Activated naive CD8-positive, alpha-beta T cell treated with anti-CD3 and anti-CD28 coated beads for 36 hours (primary cell): Measurements from ENCODE around the gene TSHZ1. TPM values are rescaled to one million over a fixed set of nuclear protein-coding genes. Genes with fewer than 3 reads are reported as not detected.
A peak's percentile ranks its signal among the peaks of the same experiment; 100 is the strongest.

Experiments
- DNase-seq: peaks from one replicate; pipeline ENCODE4 v3.0.0; 2021
- H3K27ac Mint-ChIP-seq: one replicate; pipeline ENCODE4 v1.8.0; 2022; ENCODE audit warnings: mild to moderate bottlenecking, moderate library complexity, mixed read lengths
- H3K27me3 Mint-ChIP-seq: one replicate; pipeline ENCODE4 v1.8.0; 2022; ENCODE audit warnings: mild to moderate bottlenecking, mixed read lengths
- H3K36me3 Mint-ChIP-seq: one replicate; pipeline ENCODE4 v1.8.0; 2021; ENCODE audit warnings: mild to moderate bottlenecking, mixed read lengths
- H3K4me1 Mint-ChIP-seq: one replicate; pipeline ENCODE4 v1.8.0; 2021; ENCODE audit warnings: mixed read lengths
- H3K4me3 Mint-ChIP-seq: one replicate; pipeline ENCODE4 v1.8.0; 2022; ENCODE audit warnings: mild to moderate bottlenecking, moderate library complexity, mixed read lengths
- H3K9me3 Mint-ChIP-seq: one replicate; pipeline ENCODE4 v1.8.0; 2022; ENCODE audit warnings: mixed read lengths
- total RNA-seq, 2 experiments: library from RNA; stranded (reverse); gene quantifications; one replicate each; pipeline ENCODE4 v1.2.3, GENCODE V29; 2021

TSHZ1 gene
- total RNA-seq, 2 experiments from 2014 or later: 11.2 to 11.4 TPM

DNA sequence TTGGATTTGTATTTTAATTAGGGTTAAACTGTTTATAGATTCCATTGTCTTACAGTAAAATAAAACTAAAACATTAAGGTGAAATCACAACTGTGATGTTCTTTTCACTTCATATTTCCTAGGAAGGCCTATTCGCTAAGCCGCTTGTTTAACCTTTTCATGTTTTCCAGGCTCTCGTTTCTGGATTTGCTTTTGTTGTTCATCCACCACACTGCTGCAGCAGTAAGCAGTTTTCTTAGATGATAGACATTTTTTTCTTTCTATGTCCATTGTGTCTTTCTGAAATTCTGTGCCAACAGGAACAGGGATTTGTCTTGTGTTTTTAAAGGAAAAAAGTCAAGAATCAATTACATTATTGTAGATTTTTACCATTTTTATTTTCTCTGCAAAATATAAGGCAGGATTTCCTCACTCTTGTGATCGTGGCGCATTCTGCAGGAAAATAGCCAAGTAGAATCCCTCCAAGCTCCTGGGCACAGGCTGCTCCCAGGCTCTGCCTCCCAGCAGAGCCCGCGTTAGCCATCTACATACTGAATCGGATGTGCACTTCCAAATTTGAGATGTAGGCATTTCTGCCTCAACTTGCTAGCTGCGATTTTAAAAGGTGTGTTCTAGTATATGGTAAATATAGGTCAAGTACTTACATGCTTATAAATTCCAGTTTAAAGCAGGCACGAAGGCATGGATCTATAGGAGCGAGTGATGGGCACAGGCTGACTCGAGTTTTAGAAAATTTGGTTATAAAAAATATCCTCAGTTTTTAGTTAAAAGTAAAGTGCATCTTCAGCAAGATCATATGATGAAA is 10.2 kb downstream of the TSHZ1 start:
- no peak for DNase-seq
- Mint-ChIP-seq H3K36me3 (peaks cover 2% of the 10 kb centered on the region), H3K27me3 (no peaks in the 10 kb centered on the region), H3K27ac (no peak overlapping the region), H3K9me3 (no peaks in the 10 kb centered on the region), H3K4me3 (no peak overlapping the region), H3K4me1 (peaks cover 52% of the 10 kb centered on the region)

DNA sequence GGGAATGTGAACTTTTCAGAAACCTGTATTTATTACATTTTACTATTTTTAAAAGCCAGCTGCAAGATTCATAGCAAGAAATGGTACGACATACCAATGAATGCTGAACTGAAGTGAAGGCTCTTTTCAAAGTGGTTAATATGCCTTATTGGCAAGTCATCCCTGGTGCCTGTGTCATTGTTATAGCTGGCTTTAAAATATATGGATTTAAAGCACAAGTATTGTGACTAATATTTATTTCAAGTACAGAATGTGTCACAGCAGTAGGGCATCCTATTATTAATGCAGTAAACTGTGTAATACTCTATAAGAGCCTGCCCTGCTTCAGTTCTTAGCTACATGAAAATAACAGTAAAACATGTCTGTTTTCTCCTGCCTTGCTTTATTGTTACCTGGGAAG is 10.8 kb downstream of the TSHZ1 start:
- Mint-ChIP-seq H3K9me3 (no peaks in the 10 kb centered on the region), H3K4me3 (no peak overlapping the region), H3K36me3 (peaks cover 2% of the 10 kb centered on the region), H3K4me1 (peaks cover 52% of the 10 kb centered on the region), H3K27ac (no peak overlapping the region), H3K27me3 (no peaks in the 10 kb centered on the region)
- DNase-seq: no peak

DNA sequence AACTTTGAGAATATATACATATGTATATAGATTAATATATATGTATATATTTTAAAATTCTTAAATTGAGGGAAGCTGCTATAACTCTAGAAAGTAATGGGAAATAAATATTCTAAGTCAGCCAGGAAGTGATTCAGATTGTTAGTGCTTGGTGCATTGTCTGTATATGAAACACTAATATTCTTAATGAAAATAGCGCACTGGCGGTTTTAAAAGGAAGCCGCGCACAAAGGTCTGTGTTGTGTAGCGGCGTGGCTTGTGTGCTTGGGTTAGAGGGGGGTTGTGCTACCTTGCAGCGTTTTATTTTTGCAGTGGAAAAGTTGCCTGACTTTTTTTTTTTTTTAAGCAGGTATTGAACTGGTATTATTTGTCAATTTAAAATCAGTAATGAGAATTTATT is 11.3 kb downstream of the TSHZ1 start:
- peaks cover 52% of the 10 kb centered on the region for H3K4me1 Mint-ChIP-seq
- H3K27me3 Mint-ChIP-seq: no peaks in the 10 kb centered on the region
- DNase-seq: no peak
- H3K9me3 Mint-ChIP-seq: no peaks in the 10 kb centered on the region
- H3K4me3 Mint-ChIP-seq: no peak overlapping the region
- no peak overlapping the region for H3K27ac Mint-ChIP-seq
- no peaks in the 10 kb centered on the region for H3K36me3 Mint-ChIP-seq

DNA sequence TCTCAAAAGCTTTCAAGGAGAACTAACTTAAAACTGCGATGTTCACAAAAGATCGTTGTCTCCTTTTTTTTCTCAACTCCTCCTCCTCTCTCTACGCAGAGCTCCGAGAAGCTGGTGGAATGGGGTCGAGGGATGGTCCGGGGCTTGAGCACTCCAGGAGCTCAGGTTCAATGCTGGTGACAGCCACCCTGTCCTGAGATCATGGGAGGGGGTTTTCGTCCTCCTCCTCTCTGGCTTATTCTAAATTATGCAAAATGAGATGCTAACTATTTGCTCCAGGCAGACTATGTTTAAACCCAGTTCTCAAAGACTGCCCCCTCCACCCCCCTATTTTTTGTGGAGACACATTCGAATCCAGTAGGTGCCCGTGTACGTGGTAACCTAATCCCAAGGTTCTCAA is 11.8 kb downstream of the TSHZ1 start:
- no peak for DNase-seq
- Mint-ChIP-seq H3K27ac (no peak overlapping the region), H3K4me1 (peaks cover 53% of the 10 kb centered on the region), H3K9me3 (no peaks in the 10 kb centered on the region), H3K36me3 (no peaks in the 10 kb centered on the region), H3K4me3 (no peak overlapping the region), H3K27me3 (no peaks in the 10 kb centered on the region)

DNA sequence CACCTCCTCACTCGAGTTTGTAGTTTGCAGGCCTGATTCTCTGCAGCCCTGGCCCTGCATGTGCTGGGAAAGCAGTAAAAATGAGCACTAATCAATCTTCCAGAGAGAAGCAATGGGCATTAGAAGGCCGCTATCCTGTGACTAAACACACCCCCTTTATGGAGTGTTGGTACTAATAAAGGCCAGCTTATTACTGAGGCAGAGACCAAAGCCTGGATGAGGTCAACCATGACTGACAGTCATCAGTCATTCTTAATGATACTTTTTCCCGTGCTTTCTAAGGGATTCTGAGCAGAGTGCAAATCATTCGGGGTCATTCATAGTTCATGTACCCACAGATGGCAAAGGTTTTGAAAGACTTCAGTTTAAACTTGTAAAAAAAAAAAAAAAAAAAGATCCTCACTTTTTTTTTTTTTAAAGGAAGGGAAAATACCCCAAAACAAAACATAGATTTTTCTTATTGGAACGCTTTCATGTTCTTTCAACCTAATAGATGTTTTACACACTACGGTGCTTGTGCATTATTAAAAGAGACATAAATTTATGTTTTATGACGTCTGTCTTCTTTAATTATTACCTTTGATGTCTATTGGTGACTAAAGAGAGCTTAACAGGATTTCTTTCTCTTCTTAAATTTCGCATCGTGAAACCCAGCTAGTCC is 13.2 kb downstream of the TSHZ1 start:
- Mint-ChIP-seq H3K27me3 (no peaks in the 10 kb centered on the region), H3K27ac (no peak overlapping the region), H3K4me3 (no peak overlapping the region), H3K9me3 (no peaks in the 10 kb centered on the region), H3K36me3 (peaks cover under 1% of the 10 kb centered on the region), H3K4me1 (peaks cover 60% of the 10 kb centered on the region)
- no peak for DNase-seq

DNA sequence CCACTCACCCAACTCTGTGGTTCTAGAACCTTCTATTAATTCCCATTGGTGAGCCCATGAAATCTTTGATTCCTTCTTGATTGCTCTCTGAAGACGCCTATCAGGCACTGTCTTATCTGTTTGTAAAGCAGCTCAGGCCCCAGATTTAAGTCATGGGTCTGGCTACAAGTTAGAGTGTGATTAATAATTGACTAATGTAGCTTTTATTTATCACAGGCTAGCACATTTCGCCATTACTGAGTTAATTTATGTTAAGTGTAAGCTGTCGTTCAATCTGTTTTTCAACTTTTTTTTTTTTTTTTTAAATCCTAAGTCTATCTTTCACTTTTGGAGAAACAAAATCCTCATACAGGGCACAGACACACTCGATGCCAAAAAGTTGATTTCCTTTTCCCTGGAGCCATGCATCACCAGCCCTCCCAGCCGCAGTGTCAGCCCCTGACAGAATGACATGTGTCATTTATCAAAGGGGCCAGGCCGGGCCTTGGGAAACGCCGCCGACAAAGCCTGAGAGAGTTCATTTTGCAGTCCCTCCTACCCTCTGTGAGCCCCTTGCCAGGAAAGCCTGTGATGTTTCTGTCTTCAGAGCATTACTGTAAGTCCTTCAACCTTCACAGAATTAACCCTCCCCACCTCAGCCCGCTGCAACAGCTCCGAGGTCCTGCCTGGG is 15.8 kb downstream of the TSHZ1 start:
- no peaks in the 10 kb centered on the region for H3K9me3 Mint-ChIP-seq
- peaks cover 18% of the 10 kb centered on the region for H3K36me3 Mint-ChIP-seq
- no peaks in the 10 kb centered on the region for H3K27me3 Mint-ChIP-seq
- H3K27ac Mint-ChIP-seq: peak overlapping the region; percentile 58
- peak overlapping the region; percentile 52 for H3K4me3 Mint-ChIP-seq
- DNase-seq: no peak
- H3K4me1 Mint-ChIP-seq: peaks cover 60% of the 10 kb centered on the region

DNA sequence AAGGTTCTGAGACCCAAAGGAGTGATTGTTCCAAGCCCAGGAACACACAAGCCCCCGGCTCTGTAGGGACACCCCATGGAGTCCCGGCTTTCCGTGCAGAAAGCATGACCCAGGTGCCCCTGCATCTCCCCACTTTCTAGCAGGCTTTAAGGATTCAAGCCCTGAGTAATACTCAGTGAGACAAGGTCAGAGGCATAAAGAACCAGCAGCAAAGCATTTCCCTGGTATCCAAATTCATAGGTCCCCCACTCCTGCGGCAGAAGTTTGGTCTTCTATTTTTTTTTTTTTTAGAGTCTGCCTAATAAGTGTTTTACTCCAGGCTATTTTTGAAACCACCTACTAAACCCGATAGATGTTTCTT is 16.3 kb downstream of the TSHZ1 start:
- Mint-ChIP-seq H3K9me3 (no peaks in the 10 kb centered on the region), H3K27me3 (no peaks in the 10 kb centered on the region), H3K27ac (peak overlapping the region; percentile 58), H3K4me3 (peak overlapping the region; percentile 52), H3K4me1 (peaks cover 57% of the 10 kb centered on the region), H3K36me3 (peaks cover 18% of the 10 kb centered on the region)
- no peak for DNase-seq

DNA sequence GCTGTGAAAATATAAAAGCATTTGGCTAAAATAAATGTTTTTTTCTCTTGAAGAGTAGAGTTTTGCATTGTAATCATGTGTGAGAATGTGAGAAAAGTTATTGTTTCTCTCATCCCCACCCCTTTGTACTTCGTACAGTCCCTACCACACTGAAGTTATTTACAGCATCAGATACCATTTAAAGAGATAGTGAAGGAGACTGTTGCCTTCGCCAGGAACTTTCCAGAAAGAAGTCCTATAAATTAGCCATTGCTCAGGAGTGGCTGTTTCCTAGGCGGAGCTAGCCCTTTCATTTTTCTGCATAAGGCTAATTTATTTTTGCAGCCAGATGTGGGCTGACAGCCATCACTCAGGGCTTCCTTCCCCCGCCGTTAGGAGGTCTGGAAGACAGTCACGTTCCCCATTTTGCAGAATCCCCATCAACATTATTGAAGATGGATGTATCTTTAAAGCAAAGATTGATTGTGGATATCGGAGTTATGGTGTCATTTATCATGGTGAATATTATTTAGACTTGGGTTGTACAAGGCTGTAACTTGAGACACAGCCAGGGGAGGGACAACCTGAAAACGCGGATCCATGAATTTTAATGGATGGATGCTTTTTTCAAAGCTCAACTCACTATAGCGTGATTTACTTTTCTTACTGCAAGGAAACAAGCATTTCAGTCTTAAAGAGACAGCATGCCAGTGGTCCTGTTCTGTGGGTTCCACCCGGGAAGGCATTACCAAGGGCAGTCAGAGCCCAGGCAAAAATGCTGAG is 17.1 kb downstream of the TSHZ1 start:
- H3K36me3 Mint-ChIP-seq: peaks cover 18% of the 10 kb centered on the region
- H3K4me1 Mint-ChIP-seq: peaks cover 50% of the 10 kb centered on the region
- no peak overlapping the region for H3K27ac Mint-ChIP-seq
- no peaks in the 10 kb centered on the region for H3K9me3 Mint-ChIP-seq
- no peaks in the 10 kb centered on the region for H3K27me3 Mint-ChIP-seq
- DNase-seq: no peak
- no peak overlapping the region for H3K4me3 Mint-ChIP-seq

DNA sequence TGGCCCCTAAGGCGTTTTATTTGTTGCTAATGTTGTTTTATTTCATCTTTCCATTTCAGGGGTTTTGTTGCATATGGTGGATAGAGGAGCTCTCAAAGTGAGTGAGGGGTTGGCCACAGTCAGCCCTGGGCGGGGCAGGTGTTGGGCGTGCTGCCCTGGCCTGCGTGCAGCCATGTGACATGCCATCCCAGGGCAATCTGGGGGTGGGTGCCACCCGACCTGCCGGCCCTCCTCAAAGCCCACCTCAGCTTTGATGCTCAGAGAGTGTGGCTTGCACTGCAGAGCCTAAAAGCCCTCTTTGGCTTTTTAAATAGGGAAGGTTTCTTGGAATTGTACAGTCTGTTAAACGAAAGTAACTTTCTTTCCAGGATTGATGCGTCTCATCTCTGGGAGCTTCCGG is 18.4 kb downstream of the TSHZ1 start:
- DNase-seq: no peak
- peaks cover 49% of the 10 kb centered on the region for H3K4me1 Mint-ChIP-seq
- H3K4me3 Mint-ChIP-seq: no peak overlapping the region
- H3K9me3 Mint-ChIP-seq: no peaks in the 10 kb centered on the region
- H3K27ac Mint-ChIP-seq: no peak overlapping the region
- peaks cover 18% of the 10 kb centered on the region for H3K36me3 Mint-ChIP-seq
- H3K27me3 Mint-ChIP-seq: no peaks in the 10 kb centered on the region

DNA sequence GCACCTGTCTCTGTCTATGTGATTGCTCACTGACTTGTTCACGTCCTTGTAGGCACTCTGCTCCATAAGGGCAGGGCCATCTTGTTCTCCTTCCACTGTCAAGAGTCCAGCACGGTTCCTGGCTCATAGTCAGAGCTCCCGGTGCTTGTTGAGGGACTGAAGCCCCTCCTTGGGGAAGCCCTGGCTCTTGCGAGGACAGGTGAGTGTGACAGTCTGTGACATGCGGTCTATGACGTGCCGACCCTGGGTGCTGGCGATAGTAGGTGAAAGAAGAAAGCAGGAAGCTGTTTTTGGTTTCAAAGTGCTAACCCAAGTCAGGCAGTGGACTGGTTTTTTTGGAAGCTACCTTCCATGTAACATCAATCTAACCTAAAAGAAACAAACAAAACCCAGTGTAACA is 18.8 kb downstream of the TSHZ1 start:
- no peaks in the 10 kb centered on the region for H3K27me3 Mint-ChIP-seq
- H3K4me3 Mint-ChIP-seq: no peak overlapping the region
- H3K9me3 Mint-ChIP-seq: no peaks in the 10 kb centered on the region
- no peak for DNase-seq
- peaks cover 18% of the 10 kb centered on the region for H3K36me3 Mint-ChIP-seq
- no peak overlapping the region for H3K27ac Mint-ChIP-seq
- H3K4me1 Mint-ChIP-seq: peaks cover 47% of the 10 kb centered on the region

DNA sequence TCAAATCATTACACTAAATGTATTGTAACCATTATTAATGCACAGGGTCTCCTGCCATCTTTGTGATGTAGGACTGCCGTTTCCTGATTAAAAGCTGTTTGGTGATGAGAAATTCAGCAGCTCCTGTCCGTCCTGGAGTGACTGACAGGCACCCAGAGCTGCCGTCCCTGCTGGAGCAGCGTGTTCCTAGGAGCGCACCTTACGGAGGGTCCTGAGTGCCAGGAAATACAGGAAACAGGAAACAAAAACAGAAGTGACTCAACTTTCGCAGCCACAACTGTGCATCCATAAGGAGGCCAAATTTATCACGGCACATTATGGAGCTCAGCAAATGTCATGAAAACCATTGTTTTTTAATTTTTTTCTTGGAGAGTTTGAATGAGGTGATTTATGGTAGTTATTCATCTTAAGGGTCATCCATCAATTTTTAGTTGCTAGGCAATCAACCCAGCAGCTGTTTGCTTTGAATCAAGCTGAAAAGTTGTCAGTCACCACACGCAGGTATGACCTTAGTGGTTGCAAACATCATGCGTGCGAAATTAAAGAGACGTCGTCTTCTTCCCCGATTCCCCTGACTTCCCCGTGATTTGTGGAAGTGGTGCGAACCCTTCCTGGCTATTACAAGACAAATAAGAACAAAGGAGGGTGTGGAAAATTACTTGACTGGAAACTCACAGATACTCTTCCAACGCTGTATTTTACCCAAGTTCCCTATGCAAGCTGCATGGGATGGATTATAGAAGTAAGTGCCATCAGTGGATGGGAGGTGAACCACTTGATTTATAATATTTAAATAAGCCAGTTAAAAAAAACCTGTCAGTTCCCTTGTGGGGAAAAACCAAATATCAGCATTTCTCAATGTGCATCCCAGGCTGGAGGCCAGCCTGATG is 19.8 kb downstream of the TSHZ1 start:
- DNase-seq: no peak
- Mint-ChIP-seq H3K27ac (peak overlapping the region; percentile 31), H3K4me3 (no peak overlapping the region), H3K36me3 (peaks cover 18% of the 10 kb centered on the region), H3K27me3 (no peaks in the 10 kb centered on the region), H3K4me1 (peaks cover 47% of the 10 kb centered on the region), H3K9me3 (no peaks in the 10 kb centered on the region)

DNA sequence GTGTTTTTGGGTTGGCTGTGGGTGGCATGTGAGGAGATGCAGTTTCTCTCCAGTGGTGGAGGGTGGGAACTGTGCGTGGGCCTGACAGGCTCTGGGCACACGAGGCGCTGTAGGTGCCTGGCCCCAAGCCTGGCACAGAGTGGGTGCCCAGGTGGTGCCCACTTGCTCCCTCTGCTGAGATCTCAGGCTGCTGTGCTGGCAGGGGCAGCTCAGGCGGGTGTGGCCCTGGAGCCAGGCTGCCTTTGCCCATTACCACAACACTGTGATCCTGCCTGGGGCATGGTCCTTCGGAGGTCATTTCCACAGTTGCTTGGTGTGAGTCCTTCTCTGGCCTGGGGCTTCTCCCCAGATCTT is 20.4 kb downstream of the TSHZ1 start:
- Mint-ChIP-seq H3K9me3 (no peaks in the 10 kb centered on the region), H3K27ac (no peak overlapping the region), H3K27me3 (no peaks in the 10 kb centered on the region), H3K36me3 (peaks cover 18% of the 10 kb centered on the region), H3K4me1 (peaks cover 51% of the 10 kb centered on the region), H3K4me3 (no peak overlapping the region)
- DNase-seq: no peak

DNA sequence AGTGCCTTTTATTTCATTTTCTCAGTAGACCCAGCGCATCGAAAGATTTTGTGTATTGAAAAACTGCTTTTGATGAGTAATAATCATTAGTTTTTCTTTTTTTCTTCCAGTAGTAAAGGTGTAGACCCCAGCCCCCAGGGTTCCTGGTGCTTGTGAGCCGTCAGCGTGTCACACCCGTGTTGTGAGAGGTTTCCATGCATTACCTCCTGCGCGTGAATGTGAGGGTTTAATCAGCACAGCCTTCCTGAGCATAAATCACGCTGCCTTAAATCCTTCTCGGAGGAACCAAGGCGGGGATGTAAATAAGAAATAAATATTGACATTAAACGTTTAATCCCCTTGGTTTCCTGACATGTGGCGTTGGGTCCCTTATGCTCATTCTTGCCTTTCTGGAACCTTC is 24.3 kb downstream of the TSHZ1 start:
- no peaks in the 10 kb centered on the region for H3K9me3 Mint-ChIP-seq
- no peak overlapping the region for H3K4me3 Mint-ChIP-seq
- H3K4me1 Mint-ChIP-seq: peaks cover 23% of the 10 kb centered on the region
- DNase-seq: no peak
- no peak overlapping the region for H3K27ac Mint-ChIP-seq
- no peaks in the 10 kb centered on the region for H3K27me3 Mint-ChIP-seq
- H3K36me3 Mint-ChIP-seq: peaks cover 8% of the 10 kb centered on the region

DNA sequence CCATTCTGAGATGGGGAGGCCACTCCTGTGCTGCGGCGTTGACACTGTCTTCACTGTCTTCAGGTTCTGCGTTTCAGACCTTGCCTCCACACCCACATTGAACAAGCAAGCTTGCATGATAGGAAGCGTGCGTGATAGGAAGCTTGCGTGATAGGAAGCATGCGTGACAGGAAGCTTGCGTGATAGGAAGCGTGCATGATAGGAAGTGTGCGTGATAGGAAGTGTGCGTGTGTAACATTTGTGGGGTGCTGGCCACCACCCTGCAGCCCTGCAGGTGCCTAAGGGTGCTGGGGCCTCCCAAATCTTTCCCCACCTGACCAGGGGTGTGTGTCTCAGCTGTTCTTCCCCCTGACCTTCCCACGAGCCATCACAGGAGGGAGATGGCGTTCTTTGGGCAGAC is 25.3 kb downstream of the TSHZ1 start:
- Mint-ChIP-seq H3K9me3 (no peaks in the 10 kb centered on the region), H3K27ac (no peak overlapping the region), H3K27me3 (no peaks in the 10 kb centered on the region), H3K4me1 (peaks cover 14% of the 10 kb centered on the region), H3K36me3 (peaks cover 5% of the 10 kb centered on the region), H3K4me3 (no peak overlapping the region)
- no peak for DNase-seq
